NCI-H2171 treated with DMSO at 0.1 percent for 48 hours (cell line): ENCODE data around the gene CDC42.
"Not testable (repeated sequence)": the region's sequence is repeated elsewhere in the genome, so short reads cannot be mapped to it uniquely, and the experiment has no call there.

ENCODE experiments used
- DNase-seq: peaks from one replicate; lab custom pipeline; 2025; lab: John Stamatoyannopoulos, UW

Gene CDC42

DNA sequence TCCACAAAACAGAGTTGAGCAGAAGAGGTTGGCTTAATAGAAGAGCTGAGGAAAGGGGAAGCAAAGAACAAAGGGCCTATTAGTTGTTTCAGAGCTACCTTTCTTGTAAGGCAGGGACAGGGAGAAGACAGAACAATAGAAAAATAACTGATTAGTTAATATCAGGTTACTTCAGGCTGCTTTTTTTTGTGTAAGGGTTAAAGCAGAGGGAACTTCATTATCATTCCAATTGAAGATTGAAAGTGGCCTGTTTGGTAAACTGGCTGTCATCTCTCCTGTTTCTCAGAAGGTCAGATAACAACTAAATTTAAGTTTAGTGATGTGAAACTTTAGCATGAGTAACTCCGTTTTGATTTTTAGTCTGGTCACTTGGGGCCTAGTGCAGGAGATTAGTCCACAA is 22.3 kb downstream of the CDC42 start:
- DNase-seq: no peak

DNA sequence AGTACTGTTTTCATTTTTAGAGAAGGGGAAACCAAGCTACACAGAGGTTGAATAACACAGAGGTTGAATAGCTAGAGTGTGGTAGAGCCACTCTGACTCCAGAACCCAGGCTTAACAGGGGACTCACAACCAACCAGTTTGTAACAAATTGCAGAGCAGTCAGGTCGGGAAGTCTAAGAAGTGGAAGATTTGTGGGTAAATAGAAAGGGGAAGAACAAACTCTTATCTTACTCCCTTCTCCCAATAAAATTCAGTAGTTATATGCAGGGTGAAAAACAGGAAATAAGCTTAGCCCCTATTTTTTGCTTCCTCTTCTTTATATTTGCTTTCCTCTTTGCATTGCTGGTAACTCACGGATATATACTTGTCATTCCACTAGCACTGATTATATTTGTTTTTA is 23.2 kb downstream of the CDC42 start:
- no peak for DNase-seq

DNA sequence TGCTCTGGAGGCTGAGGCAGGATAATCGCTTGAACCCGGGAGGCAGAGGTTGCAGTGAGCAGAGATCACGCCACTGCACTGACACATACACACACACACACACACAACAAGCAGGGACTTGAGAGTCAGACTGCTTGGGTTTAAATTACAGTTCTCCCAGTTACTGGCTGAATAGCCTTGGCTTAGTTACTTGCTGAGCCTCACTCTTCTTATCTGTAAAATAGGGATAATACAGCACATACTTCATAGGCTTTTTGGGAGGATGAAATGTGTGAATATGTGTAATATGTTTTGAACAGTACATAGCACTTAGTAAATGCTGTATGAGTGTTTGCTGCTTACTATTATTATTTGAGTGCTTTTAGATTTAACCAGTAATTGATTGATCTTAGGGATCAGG is 23.8 kb downstream of the CDC42 start:
- no peak for DNase-seq

DNA sequence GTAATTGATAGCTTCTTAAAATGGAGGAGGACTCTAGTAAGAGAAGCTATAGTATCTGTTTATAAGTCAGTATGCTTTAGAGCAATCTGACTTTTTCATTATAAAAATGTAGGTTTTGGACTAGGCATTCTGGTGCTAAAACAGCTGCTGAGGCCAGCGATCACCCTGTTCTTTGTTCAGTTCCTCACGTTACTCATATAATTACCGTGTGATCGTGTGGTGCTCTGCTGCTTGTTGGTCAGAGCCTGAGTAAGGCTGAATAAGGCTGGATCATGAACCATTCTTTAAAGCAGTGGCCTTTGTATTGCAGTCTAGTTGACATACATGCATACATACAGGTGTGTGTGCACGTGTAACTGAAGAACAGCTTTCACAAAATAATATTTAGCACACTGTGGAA is 25.2 kb downstream of the CDC42 start:
- no peak for DNase-seq

DNA sequence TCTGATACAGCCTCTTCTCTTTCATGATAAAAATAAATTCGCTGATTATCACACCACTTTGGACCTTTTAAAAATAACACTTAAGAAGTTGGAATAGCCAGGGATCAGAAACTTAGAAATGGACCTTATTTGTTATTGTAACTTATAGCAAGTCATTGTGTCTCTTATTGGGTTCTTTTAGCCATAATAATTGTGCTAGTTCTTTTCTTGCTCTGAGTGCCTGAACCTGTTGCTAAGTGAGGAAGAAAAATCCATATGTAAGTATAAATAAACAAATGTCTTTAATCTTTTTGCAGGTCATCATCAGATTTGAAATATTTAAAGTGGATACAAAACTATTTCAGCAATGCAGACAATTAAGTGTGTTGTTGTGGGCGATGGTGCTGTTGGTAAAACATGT is 25.6 kb downstream of the CDC42 start:
- no peak for DNase-seq

DNA sequence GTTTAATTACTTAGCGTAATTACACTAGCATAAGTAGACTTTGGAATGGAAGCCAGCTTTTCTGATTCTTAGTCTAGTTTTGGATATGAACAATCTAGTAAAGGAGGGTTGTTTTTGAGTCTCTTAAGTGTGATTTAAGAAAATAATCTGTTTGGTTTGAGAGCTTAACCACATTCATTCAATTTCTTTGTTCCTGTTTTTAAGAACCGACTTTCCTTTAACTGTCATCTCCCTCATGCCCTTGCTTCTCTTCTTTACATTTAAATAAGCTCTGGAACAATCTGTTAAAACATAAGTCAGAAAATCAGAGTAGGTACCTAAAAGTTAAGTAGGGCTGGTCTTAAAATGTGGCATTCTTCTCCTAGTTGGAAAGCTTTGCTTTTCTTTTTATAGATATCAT is 27.7 kb downstream of the CDC42 start:
- DNase-seq: no peak

DNA sequence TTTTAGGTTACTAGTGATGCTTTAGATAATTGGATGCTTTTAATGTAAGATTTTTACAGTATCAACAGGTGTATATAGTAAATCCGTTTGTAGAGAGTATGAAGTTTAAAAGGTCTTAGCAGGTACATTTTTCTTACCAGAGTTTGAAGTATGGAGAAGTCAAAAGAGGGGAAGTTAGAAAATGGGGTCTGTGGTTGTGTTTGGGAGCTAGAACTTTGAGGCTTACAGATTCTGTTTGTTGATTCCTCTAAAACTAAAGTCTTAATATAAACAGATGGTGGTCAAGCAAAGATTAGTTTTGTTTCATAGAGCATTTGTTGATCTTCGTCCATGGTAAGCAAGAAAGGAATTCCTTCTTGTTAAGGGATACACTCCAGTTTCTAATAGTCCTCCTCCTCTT is 35.8 kb downstream of the CDC42 start:
- no peak for DNase-seq

DNA sequence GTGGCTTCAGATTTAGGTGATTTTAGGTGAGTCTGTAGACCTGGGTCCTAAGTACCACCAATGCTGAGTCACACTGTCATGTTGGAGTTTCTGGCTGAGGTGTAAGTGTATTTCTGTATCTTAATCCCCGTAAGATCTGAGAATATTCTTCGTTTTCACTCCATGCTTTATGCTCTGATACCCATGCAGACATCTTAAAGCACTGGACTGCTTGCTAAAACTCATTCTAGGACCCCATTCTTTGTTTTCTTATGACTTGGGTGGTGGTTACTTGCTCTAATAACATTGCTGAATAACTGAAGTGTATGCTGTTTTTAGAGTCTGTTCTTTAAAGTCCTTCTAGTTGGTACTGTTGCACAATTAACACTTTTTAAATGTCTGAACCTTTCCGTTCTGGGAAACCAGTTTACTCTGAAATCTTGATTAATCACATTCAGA is 36.6 kb downstream of the CDC42 start:
- no peak for DNase-seq

DNA sequence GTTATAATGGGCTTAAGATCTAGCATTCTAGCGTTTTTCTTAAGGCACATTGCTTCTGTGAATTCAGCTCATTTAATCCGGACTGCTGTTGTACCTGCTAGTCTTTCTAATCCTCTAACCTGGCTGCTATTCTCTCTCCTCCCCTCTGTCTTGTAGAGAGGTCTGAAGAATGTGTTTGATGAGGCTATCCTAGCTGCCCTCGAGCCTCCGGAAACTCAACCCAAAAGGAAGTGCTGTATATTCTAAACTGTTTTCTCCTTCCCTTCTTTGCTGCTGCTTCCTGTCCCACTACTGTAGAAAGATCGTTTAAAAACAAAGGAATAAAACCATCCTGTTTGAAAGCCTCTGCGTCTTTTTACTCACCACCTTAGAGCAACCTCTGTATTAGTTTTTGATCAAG is 37.3 kb downstream of the CDC42 start:
- DNase-seq: no peak

DNA sequence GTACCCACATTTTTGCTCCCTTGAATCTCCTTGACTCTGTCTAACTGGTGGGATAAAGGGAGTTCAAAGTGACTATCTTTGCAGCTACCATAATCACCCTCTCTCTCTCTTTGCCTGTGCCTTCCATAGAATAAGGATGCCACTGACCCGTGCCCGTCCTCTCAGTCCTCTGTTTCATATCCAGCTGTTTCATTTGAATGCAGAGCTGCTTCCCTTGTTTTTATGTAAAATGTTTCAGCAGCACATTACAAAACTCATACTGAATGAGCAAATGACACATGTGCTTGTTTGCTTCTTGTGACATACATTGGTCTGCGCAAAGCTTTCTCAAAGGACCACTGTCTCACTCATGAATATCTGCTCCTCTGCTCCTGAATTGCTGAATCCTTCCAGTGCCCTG is 38.4 kb downstream of the CDC42 start:
- DNase-seq: no peak

DNA sequence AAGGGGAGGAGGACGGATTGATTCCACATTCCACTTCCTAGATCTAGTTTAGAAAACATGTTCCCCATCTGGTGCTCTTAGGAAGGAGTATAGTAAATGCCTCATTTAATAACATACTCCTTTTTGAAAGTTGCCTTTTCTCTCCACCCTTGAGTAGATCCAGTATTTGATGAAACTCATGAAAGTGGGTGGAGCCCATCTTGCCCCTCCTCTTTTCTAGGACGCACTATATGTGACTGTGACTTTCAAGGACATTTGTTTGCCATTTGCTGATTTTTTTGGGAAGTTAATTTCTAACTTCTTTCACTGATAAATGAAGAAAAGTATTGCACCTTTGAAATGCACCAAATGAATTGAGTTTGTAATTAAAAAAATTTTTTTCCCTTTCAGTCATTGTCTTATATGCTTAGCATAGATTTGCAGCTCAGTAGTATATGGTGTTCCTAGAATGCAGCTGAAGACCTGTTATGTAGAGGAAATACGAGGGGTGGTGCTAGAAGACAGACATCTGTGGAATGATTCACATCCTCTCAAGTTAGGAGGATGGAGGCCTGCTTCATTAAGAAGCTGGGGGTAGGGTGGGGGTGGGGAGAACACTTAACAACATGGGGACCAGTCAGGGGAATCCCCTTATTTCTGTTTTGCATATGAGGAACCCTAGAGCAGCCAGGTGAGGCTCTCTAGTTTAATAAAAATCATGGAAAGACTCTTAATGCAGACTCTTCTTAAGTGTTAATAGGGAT is 39.7 kb downstream of the CDC42 start:
- DNase-seq: not testable (repeated sequence)

DNA sequence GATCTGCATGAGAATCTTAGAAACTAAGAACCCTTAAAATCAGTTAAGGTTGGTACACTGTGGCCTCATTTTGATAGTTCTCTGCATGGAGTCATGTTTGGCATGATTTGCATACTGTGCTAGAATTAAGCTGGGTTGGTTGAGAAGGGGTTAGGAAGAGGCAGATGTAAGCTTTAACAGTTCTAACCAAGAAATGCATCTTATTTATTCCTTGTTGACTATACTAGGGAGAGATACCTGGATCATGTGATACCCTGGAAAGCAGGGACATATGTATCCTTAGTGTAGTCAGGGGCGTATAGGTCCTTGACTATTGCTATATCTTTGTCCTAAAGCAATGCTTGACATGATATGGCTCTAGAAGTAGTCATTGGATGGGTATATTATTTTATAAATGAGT is 41.0 kb downstream of the CDC42 start:
- no peak for DNase-seq

DNA sequence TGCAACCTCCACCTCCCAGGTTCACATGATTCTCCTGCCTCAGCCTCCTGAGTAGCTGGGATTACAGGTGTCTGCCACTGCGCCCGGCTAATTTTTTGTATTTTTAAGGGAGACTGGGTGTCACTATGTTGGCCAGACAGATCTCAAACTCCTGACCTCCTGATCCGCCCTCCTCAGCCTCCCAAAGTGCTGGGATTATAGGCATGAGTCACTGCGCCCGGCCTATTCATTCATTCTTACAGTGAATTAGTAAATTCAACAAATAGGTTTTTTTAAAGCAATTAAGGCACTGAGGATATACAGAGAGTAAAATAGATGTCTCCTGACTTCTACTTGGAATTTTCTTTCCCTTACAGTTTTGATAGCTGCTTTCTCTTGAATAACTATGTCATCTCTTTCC is 43.5 kb downstream of the CDC42 start:
- no peak for DNase-seq

DNA sequence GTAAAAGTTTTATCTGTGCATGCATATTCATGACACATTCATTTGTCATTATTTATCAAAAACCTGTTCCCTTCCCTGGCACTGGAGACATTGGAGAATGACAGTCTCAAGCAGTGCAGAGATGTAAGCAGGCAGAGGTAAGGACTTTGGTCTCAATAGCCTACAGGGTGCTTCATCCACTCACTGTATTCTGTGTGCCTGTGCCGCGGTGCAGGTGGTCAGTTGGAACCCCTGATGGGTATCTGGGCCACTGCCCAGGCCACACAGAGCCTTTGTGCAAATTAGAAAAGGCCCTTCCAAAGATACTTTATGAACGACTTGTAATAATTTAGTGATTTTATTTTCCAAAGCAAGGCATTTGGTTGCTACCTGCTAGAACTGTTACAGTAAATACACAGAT is 44.0 kb downstream of the CDC42 start:
- no peak for DNase-seq

DNA sequence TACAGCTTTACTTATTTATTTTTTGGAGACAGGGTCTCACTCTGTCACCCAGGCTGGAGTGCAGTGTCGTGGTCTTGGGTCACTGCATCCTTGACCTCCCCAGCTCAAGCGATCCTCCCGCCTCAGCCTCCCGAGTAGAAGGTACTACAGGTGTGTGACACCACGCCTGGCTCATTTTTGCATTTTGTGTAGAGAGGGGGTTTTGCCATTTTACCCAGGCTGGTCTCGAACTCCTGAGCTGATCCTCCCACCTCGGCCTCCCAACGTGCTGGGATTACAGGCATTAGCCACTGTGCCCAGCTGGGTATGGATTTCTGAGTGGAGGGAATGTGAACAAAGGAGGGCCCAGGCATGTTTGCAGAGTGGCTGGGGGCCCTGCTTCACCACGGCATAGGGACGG is 46.2 kb downstream of the CDC42 start:
- DNase-seq: no peak

DNA sequence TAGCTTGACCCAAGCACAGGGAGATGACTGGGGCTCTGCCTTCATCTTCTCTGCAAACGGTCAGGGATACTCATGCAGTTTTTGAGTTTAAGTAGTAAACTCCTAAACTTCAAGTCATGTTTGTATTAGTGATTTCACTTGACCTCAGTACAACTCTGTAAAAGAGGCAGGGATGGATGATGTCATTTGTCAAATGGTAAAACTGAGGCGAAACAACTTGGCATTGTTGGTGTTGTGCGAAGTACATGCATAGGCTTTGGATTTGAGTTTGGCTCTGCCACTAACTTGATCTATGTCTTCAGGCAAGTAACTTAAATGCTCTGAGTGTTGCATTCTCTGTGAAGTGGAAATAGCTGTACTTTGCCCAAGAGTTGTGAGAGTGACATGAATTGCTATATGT is 47.7 kb downstream of the CDC42 start:
- DNase-seq: no peak

DNA sequence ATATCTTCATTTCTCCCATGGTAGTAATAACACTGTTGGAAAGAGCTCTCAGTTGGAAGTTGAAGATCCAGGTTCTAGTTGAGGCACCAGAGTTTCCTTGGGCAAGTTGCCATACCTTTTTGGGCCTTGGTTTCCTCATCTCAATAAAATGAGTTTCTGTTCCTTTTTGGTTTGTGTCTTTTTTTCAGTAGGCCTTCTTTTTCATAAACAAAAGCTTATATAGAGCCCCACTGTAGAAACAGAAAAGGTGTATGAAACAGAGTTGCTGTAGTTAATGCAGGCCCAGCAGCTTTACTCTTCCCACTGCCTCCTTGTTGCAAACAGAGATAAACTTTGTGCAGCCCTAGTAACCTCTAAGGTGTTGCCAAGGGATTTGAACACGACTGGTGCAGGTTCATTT is 48.7 kb downstream of the CDC42 start:
- no peak for DNase-seq

DNA sequence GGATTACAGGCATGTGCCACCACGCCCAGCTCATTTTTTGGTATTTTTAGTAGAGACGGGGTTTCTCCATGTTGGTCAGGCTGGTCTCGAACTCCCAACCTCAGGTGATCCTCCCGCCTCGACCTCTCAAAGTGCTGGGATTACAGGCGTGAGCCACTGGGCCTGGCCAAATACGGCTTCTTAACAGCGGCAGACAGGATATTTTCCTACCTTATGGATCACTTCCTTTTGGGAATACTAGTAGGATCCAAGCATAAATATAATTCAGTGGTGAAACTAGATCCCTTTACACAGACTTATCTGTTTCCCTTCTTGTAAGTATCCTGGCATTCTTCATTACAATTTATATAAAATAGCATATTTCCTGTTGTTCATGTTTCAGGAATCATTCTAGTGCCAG is 49.5 kb downstream of the CDC42 start:
- DNase-seq: no peak

DNA sequence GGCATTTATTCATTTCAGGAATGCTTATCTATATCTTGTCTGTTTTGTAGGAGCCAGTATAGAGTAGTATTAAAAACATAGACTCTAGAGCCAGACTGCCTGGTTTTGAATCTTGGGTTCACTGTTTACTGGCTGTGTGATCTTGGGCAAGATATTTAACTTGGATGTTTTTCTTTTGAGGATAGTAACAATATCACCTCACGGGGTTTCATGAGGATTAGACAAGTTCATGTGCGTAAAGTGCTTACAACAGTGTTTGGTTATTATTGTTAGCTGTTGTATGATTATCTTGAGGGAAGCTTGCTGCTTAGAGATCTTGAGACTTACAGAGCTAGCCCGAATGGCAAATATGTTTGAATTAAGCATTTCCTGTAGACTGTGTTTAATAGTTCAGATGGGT is 50.2 kb downstream of the CDC42 start:
- DNase-seq: no peak

DNA sequence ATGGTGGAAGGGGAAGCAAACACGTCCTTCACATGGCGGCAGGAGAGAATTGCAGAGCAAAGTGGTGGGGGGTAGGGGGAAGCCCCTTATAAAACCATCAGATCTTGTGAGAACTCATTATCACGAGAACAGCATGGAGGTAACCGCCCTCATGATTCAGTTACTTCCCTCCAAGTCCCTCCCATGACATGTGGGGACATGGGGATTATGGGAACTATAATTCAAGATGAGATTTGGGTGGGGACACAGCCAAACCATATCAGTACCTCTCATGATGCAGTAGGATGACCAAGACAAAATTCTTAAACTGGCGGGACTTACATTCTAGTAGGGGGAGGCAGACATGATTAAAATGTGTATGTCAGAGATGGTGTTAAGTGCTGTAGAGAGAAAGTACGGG is 51.6 kb downstream of the CDC42 start:
- DNase-seq: no peak

DNA sequence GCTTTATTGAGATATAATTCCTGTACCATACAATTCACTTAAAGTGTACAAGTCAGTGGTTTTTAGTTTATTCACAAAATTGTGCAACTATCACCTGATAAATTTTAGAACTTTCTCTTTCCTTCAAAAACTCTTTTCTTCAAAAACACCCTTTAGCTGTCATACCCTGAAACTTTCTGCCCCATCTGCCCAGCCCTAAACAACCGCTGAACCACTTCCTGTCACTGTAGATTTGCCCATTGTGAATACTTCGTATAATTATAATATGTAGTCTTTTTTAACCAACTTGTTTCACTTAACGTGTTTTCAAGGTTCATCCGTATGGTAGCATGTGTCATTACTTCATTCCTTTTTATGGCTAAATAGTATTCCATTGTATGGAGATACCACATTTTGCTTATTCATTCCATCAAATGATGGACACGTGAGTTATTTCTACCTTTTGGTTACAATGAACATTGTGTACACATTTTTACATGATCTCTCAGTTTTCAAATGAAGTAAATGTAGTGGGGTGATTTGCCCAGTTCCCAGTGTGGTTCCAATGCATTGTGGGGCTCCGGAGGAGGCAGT is 52.4 kb downstream of the CDC42 start:
- no peak for DNase-seq

DNA sequence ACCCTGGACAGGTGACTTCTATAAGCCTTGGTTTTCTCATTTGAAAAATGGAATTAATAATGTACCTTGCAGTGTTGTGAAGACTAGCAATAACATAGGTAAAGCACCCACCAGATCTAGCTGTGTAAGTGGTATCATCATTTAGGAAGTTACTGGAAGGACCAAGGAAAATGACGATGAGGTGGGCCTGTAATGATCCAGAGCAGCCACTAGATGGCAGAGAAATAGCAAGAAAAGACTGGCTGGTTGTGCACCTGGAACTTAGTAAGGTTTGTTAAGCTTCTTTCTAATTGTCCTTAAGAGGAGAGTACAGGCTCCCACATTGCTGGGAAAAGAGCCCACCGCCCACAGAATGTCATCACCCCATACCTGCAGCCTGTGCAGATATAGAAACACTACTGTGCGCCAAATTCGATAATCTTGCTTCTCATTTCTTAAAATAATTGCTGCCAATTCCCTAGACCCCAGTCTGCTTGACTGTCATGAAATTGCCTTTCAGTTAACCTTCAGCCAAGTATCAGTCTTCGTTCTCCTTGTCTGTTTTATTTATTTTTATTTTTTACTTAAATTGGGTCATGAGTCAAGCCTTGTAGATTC is 53.2 kb downstream of the CDC42 start:
- peak; percentile 82 for DNase-seq

DNA sequence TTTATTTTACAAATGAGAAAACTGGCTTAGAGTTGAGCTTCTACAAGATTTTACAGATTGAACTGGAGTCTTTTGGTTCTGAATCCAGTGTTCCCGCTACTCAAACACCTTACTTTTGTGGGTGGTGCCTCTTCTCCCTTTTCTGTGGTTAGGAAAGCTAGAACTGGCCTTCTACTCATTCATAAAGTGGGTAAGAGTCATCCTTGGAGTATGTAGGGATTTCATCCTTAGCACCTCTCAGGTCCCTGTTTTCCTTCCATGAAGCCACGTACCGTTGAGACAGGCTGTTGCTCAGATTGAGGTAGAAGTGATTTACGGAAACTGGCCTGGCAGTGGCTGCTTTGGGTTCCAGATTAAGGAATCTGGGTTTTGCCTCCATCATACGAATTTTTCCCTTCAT is 54.6 kb downstream of the CDC42 start:
- no peak for DNase-seq
